ENCODE measurements around the gene HHAT.

HHAT gene

GRCh38 chr1:210700511-210700910 is 371.8 kb downstream of the HHAT start:
- Histone ChIP-seq H3K27ac (ENCODE audit: low read length, poor library complexity, severe bottlenecking) (no peak overlapping the region), H3K4ac (ENCODE audit: low read depth in 1 of 2, low read length in 2 of 2) (no peak overlapping the region)

GRCh38 chr1:210702506-210702905 is 373.8 kb downstream of the HHAT start:
- no peak overlapping the region for H3K23ac ChIP-seq (ENCODE audit: low read length in 2 of 2)
- 94% methylated on average over 2 of the region's 2 CpGs for WGBS
- H3K27ac ChIP-seq (ENCODE audit: low read length, poor library complexity, severe bottlenecking) = no peak overlapping the region
- H3K9ac ChIP-seq (ENCODE audit: low read length) = no peak overlapping the region
- H4K8ac ChIP-seq (ENCODE audit: low read length) = no peak overlapping the region
- no peaks in the 10 kb centered on the region for H3K27me3 ChIP-seq (ENCODE audit: control insufficient read depth in 1 of 2, insufficient read depth in 1 of 2, low read length in 2 of 2)
- H2BK5ac ChIP-seq (ENCODE audit: low read depth, low read length, poor library complexity, severe bottlenecking) = no peak overlapping the region
- no peak overlapping the region for H3K14ac ChIP-seq (ENCODE audit: low read length in 2 of 2)
- no peak overlapping the region for H3K4ac ChIP-seq (ENCODE audit: low read depth in 1 of 2, low read length in 2 of 2)
- no peaks in the 10 kb centered on the region for H3K4me1 ChIP-seq (ENCODE audit: control insufficient read depth, insufficient read depth, low read depth, low read length)
- no peak overlapping the region for H3K18ac ChIP-seq (ENCODE audit: low read depth in 1 of 2, low read length in 2 of 2)
- H3K79me1 ChIP-seq (replicated peaks; ENCODE audit: low read length, poor library complexity, severe bottlenecking) = peaks cover 3% of the 10 kb centered on the region
- H2AFZ ChIP-seq (ENCODE audit: low read depth, low read length) = no peak overlapping the region
- no peak overlapping the region for H2AK5ac ChIP-seq (ENCODE audit: low read length, severe bottlenecking)
- no peak overlapping the region for H2BK120ac ChIP-seq (ENCODE audit: low read depth, low read length)
- H4K91ac ChIP-seq (ENCODE audit: low read length) = no peak overlapping the region
- H3K36me3 ChIP-seq (ENCODE audit: control insufficient read depth in 1 of 2, insufficient read depth in 2 of 2, low read depth in 1 of 2, low read length in 2 of 2) = no peaks in the 10 kb centered on the region
- H3K4me2 ChIP-seq (ENCODE audit: low read length, poor library complexity, severe bottlenecking) = no peak overlapping the region
- no peaks in the 10 kb centered on the region for H3K9me3 ChIP-seq (ENCODE audit: control insufficient read depth, low read length)
- H2BK12ac ChIP-seq (ENCODE audit: low read length in 2 of 2) = no peak overlapping the region
- no peak overlapping the region for H3K4me3 ChIP-seq (ENCODE audit: insufficient read depth in 1 of 2, low read depth in 1 of 2, low read length in 2 of 2)
- no peak overlapping the region for H2BK15ac ChIP-seq (ENCODE audit: low read depth, poor library complexity, severe bottlenecking)
- no peak for DNase-seq

More at GRCh38 chr1:210700511-210700910, 371.8 kb downstream of the HHAT start:
- Histone ChIP-seq H3K9ac (ENCODE audit: low read length) (no peak overlapping the region), H4K91ac (ENCODE audit: low read length) (no peak overlapping the region), H3K14ac (ENCODE audit: low read length in 2 of 2) (no peak overlapping the region), H2AK5ac (ENCODE audit: low read length, severe bottlenecking) (no peak overlapping the region), H3K4me1 (ENCODE audit: control insufficient read depth, insufficient read depth, low read depth, low read length) (no peaks in the 10 kb centered on the region), H4K8ac (ENCODE audit: low read length) (no peak overlapping the region), H2BK15ac (ENCODE audit: low read depth, poor library complexity, severe bottlenecking) (no peak overlapping the region), H3K79me1 (replicated peaks; ENCODE audit: low read length, poor library complexity, severe bottlenecking) (peaks cover 2% of the 10 kb centered on the region), H3K23ac (ENCODE audit: low read length in 2 of 2) (no peak overlapping the region), H2BK120ac (ENCODE audit: low read depth, low read length) (no peak overlapping the region), H3K36me3 (ENCODE audit: control insufficient read depth in 1 of 2, insufficient read depth in 2 of 2, low read depth in 1 of 2, low read length in 2 of 2) (no peaks in the 10 kb centered on the region), H2BK5ac (ENCODE audit: low read depth, low read length, poor library complexity, severe bottlenecking) (no peak overlapping the region), H3K4me3 (ENCODE audit: insufficient read depth in 1 of 2, low read depth in 1 of 2, low read length in 2 of 2) (no peak overlapping the region), H3K27me3 (ENCODE audit: control insufficient read depth in 1 of 2, insufficient read depth in 1 of 2, low read length in 2 of 2) (no peaks in the 10 kb centered on the region), H3K18ac (ENCODE audit: low read depth in 1 of 2, low read length in 2 of 2) (no peak overlapping the region), H2AFZ (ENCODE audit: low read depth, low read length) (no peak overlapping the region), H3K4me2 (ENCODE audit: low read length, poor library complexity, severe bottlenecking) (no peak overlapping the region), H3K9me3 (ENCODE audit: control insufficient read depth, low read length) (no peaks in the 10 kb centered on the region), H2BK12ac (ENCODE audit: low read length in 2 of 2) (no peak overlapping the region)
- DNase-seq = no peak
- 36% methylated on average over 1 of the region's 2 CpGs for WGBS

GRCh38 chr1:210703593-210703992 is 374.9 kb downstream of the HHAT start:
- Histone ChIP-seq H3K36me3 (ENCODE audit: control insufficient read depth in 1 of 2, insufficient read depth in 2 of 2, low read depth in 1 of 2, low read length in 2 of 2) (no peaks in the 10 kb centered on the region), H2AFZ (ENCODE audit: low read depth, low read length) (no peak overlapping the region), H3K23ac (ENCODE audit: low read length in 2 of 2) (no peak overlapping the region), H3K18ac (ENCODE audit: low read depth in 1 of 2, low read length in 2 of 2) (no peak overlapping the region), H4K91ac (ENCODE audit: low read length) (no peak overlapping the region), H2BK120ac (ENCODE audit: low read depth, low read length) (no peak overlapping the region), H3K79me1 (replicated peaks; ENCODE audit: low read length, poor library complexity, severe bottlenecking) (peaks cover 3% of the 10 kb centered on the region), H3K14ac (ENCODE audit: low read length in 2 of 2) (no peak overlapping the region), H3K4ac (ENCODE audit: low read depth in 1 of 2, low read length in 2 of 2) (no peak overlapping the region), H4K8ac (ENCODE audit: low read length) (no peak overlapping the region), H3K27ac (ENCODE audit: low read length, poor library complexity, severe bottlenecking) (no peak overlapping the region), H2BK15ac (ENCODE audit: low read depth, poor library complexity, severe bottlenecking) (no peak overlapping the region), H2BK5ac (ENCODE audit: low read depth, low read length, poor library complexity, severe bottlenecking) (no peak overlapping the region), H3K27me3 (ENCODE audit: control insufficient read depth in 1 of 2, insufficient read depth in 1 of 2, low read length in 2 of 2) (no peaks in the 10 kb centered on the region), H3K9ac (ENCODE audit: low read length) (no peak overlapping the region), H2BK12ac (ENCODE audit: low read length in 2 of 2) (no peak overlapping the region), H3K4me2 (ENCODE audit: low read length, poor library complexity, severe bottlenecking) (no peak overlapping the region), H3K4me1 (ENCODE audit: control insufficient read depth, insufficient read depth, low read depth, low read length) (no peaks in the 10 kb centered on the region), H2AK5ac (ENCODE audit: low read length, severe bottlenecking) (no peak overlapping the region), H3K9me3 (ENCODE audit: control insufficient read depth, low read length) (no peaks in the 10 kb centered on the region), H3K4me3 (ENCODE audit: insufficient read depth in 1 of 2, low read depth in 1 of 2, low read length in 2 of 2) (no peak overlapping the region)
- DNase-seq = no peak
- 86% methylated on average over 2 of the region's 2 CpGs for WGBS

GRCh38 chr1:210705086-210705485 is 376.4 kb downstream of the HHAT start:
- no peak overlapping the region for H4K91ac ChIP-seq (ENCODE audit: low read length)
- H3K4ac ChIP-seq (ENCODE audit: low read depth in 1 of 2, low read length in 2 of 2) = no peak overlapping the region
- H2BK12ac ChIP-seq (ENCODE audit: low read length in 2 of 2) = no peak overlapping the region
- no peaks in the 10 kb centered on the region for H3K9me3 ChIP-seq (ENCODE audit: control insufficient read depth, low read length)
- H3K79me1 ChIP-seq (replicated peaks; ENCODE audit: low read length, poor library complexity, severe bottlenecking) = peaks cover 5% of the 10 kb centered on the region
- no peak overlapping the region for H2AFZ ChIP-seq (ENCODE audit: low read depth, low read length)
- no peak for DNase-seq
- H3K9ac ChIP-seq (ENCODE audit: low read length) = no peak overlapping the region
- no peak overlapping the region for H3K23ac ChIP-seq (ENCODE audit: low read length in 2 of 2)
- no peak overlapping the region for H2BK120ac ChIP-seq (ENCODE audit: low read depth, low read length)
- no peak overlapping the region for H2BK5ac ChIP-seq (ENCODE audit: low read depth, low read length, poor library complexity, severe bottlenecking)
- no peaks in the 10 kb centered on the region for H3K4me1 ChIP-seq (ENCODE audit: control insufficient read depth, insufficient read depth, low read depth, low read length)
- H3K27me3 ChIP-seq (ENCODE audit: control insufficient read depth in 1 of 2, insufficient read depth in 1 of 2, low read length in 2 of 2) = no peaks in the 10 kb centered on the region
- H3K36me3 ChIP-seq (ENCODE audit: control insufficient read depth in 1 of 2, insufficient read depth in 2 of 2, low read depth in 1 of 2, low read length in 2 of 2) = no peaks in the 10 kb centered on the region
- H3K18ac ChIP-seq (ENCODE audit: low read depth in 1 of 2, low read length in 2 of 2) = no peak overlapping the region
- H2AK5ac ChIP-seq (ENCODE audit: low read length, severe bottlenecking) = no peak overlapping the region
- no peak overlapping the region for H2BK15ac ChIP-seq (ENCODE audit: low read depth, poor library complexity, severe bottlenecking)
- no peak overlapping the region for H3K14ac ChIP-seq (ENCODE audit: low read length in 2 of 2)
- H3K4me2 ChIP-seq (ENCODE audit: low read length, poor library complexity, severe bottlenecking) = no peak overlapping the region
- no peak overlapping the region for H3K27ac ChIP-seq (ENCODE audit: low read length, poor library complexity, severe bottlenecking)
- 60% methylated on average over 3 of the region's 3 CpGs for WGBS
- no peak overlapping the region for H4K8ac ChIP-seq (ENCODE audit: low read length)
- no peak overlapping the region for H3K4me3 ChIP-seq (ENCODE audit: insufficient read depth in 1 of 2, low read depth in 1 of 2, low read length in 2 of 2)

Measured in mesenchymal stem cell (in vitro differentiated cells and primary cell).